HG03025 (cell line): ENCODE data around the gene BPIFB2.
"Not testable (repeated sequence)": the region's sequence is repeated elsewhere in the genome, so short reads cannot be mapped to it uniquely, and the experiment has no call there.

Experiments
- ATAC-seq: cut with Tn5 transposase; IDR thresholded peaks from one replicate; pipeline ENCODE4 v1.9.1; 2021; ENCODE audit warnings: mild to moderate bottlenecking, moderate library complexity; ENCODE audit not compliant: unreplicated experiment, low FRiP score

BPIFB2 gene

GRCh38 chr20:32970115-32970972 is 37.2 kb upstream of the BPIFB2 start:
- no peak for ATAC-seq

DNA sequence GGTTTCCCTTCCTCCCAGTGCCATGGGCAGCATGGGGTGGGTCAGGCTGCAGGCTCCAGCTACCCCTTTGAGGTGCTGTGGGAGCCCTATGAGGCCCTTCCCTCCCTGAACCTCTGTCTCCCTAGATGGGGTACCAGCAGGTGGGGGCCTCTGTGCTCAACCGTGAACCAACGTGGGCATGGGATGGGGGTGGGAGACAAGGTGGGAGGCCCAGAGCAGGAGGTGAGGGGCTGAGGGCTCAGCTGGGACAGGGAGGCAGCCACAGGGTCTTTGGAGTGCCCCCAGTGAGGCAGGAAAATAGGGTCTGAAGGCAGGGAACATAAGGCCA is 36.6 kb upstream of the BPIFB2 start:
- no peak for ATAC-seq

DNA sequence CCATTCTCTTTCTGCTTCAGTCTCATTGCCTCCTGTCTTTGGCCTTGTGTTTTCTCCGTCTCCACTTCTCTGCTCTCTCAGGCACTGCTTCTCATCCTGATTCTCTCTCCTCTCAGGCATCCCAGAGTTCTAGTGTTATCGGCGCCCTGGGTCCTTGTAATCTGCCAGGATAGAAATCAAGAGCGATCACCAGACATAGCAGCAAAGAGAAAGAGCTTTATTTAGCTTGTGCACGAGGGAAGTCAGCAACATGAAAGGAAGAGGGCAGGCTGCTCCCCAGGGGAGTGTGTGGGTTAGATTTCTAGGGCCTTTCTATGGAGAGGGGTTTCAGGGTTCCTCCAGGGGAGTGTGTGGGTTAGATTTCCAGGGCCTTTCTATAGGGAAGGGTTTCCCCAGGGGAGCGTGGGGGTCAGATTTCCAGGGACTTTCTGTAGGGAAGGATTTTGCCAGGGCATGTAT is 35.8 kb upstream of the BPIFB2 start:
- no peak for ATAC-seq

DNA sequence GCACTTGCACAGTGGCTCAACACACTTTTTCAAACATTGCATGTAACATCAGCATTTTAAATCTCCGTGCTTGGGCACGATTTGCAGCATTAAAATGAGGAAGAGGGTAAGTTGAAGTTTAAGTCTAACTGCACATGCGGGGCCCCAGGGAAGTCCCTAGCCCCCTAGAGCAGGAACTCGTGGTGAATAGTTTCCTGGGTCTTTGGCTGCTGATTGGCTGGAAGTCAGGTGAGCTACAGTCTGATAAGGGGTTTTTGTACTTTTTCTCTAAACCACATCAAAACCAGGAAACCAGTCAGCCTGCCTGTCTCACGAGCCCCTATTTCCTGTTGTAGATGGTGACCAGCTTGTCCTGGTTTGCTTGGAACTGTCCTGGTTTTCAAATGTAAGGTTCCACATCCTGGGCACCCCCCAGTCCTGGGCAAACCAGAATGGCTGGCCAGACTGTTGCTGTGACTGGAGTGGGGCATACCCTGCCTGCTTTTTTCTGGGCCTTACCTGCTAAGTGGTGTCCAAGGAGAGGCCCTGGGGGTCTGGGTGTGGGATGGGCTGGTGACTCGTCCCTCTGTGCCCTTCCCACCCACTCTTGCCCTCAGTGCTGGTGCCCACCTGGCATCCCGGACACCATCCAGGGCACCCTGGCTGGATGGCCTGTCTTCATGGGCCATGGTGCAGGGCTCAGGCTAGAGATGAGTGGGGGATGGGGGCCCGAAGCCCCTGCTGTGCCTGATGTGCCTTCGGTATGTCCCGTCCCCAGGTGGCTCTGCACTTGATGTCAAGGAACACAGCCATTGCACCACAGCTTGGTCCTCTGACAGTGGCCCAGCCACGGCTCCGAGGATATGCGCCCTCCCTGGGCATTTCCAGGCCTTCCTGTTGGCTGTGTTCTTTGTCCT is 35.1 kb upstream of the BPIFB2 start:
- ATAC-seq = no peak

DNA sequence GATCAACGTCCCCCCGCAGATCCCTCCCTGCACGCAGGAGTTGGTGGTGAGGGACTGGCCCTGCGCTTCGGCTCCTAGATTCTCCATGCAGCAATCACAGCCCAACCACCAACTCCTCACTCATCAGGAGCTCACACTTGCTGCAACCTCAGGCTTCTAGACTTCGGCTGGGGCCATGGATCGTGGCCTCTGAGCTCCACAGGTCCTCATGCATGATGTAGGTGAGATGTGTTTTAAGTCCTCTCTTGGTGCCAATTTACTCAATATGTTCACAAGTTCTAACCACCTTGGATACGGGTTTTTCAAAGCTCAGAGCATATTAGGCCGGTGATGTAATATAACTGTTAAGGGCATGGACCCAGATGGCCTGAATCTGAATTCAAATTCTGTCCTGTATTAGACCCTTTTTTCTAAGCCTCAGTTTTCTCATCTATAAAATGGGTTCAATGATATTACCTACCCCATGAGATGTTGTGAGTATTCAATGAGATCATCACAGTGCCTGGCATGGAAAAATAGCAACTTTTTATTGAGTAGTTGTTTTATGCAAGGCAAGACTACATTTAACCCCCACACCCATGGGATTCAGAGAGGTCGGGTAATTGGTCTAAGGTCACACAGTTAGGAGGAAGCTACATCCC is 34.3 kb upstream of the BPIFB2 start:
- ATAC-seq = no peak

DNA sequence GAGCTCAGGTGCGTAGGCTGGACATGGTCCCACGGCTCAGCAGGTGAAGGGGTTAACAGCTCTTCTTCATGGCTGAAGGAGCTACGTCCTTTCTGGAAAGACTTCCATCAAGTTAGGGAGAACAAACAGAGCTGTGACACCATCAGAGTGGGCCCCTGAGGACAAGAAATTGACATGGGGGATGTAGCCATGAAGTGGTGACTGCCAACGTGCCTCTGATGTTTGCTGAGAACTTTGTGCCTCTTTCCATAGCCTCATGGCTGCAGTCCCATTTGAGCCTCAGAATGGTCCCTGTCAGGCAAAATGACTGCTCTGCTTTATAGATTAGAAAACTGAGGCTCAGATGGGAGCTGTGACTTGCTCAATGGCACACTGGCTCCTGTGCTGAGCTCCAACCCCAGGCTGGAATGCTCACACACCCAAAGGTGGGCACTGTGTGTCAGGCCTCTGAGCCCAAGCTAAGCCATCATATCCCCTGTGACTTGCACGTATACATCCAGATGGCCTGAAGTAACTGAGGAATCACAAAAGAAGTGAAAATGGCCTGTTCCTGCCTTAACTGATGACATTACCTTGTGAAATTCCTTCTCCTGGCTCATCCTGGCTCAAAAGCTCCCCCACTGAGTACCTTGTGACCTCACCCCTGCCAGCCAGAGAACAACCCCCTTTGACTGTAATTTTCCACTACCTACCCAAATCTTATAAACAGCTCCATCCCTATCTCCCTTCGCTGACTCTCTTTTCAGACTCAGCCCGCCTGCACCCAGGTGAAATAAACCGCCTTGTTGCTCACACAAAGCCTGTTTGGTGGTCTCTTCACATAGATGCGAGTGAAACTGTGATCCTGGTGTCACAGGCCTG is 33.1 kb upstream of the BPIFB2 start:
- not testable (repeated sequence) for ATAC-seq

DNA sequence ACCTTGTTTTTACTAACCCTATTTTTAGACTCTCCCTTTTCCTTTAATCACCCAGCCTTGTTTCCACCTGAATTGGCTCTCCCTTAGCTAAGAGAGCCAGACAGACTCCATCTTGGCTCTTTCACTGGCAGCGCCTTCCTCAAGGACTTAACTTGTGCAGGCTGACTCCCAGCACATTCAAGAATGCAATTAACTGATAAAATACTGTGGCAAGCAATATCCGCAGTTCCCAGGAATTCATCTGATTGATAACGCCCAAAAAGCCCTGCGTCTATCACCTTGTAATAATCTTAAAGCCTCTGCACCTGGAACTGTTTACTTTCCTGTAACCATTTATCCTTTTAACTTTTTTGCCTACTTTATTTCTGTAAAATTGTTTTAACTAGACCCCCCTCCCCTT is 32.4 kb upstream of the BPIFB2 start:
- ATAC-seq = not testable (repeated sequence)

GRCh38 chr20:32975698-32976674 is 31.5 kb upstream of the BPIFB2 start:
- no peak for ATAC-seq

DNA sequence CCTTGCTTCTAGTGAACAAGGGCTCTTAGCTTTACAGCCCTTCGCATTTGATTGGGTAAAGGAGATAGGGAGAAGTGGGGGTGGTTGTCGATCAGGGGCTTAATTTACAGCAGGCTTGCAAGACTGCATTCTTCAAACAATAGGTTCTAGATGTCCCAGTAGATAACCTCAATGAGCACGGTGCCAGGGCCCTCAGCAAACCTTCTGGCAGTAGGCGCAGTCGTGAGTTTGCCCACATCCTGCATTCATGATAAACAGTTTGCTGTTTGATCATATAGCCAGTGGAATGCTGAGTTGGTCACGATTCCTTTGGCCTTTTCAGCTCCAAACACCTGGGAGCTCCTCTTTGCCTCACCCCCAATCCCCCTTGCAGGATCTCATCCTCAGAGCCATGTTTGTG is 30.8 kb upstream of the BPIFB2 start:
- no peak for ATAC-seq

DNA sequence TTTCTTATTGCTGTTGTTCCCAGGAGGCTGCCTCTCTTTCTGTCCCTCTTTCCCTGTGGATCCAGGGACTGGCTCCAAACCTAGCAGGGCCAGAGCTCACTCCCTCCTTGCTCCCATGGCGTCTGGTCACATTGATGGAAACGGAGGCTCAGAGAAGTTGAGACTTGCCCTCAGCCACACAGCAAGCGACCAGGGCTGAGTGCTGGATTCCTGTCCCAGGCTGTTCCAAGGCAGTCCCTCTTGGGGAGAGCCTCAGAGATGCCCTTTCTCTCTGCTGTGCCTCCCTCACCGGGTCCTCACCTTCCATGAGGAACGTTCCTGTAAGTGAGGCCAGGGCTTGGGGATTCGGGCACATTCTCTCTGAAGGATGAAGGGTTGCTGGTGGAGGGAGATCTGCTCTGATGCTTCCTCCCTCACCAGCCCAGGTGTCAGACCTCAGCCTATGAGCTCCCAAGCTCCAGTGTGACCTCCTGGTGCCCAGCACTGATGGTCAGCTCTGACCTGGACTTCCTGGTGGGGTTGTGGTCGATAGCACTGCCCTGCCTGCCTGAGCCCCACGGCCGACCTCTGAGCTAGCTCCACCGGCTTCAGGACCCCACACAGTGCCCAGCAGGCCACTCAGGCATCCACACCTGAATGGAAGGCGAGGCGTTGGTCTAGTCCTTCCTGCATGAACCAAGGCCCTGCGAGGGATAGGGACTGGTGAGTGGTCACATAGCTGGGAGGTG is 30.1 kb upstream of the BPIFB2 start:
- no peak for ATAC-seq

DNA sequence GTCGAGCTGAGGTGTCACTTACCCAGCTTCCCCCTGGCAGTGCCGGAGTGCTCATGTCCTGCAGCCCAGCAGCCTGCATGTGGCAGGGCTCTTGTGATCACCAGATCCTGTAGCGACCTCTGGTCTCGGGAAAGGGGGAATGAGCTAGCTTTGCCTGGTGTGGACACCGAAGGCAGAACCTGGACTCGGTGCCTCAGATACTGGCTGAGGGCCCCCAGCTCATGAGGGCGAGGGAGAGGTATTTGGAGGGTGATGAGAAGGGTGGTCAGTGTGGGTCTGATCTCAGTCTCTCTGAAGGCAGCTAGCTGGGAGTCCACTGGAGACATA is 29.5 kb upstream of the BPIFB2 start:
- no peak for ATAC-seq

GRCh38 chr20:32979201-32979998 is 28.1 kb upstream of the BPIFB2 start:
- ATAC-seq = no peak

DNA sequence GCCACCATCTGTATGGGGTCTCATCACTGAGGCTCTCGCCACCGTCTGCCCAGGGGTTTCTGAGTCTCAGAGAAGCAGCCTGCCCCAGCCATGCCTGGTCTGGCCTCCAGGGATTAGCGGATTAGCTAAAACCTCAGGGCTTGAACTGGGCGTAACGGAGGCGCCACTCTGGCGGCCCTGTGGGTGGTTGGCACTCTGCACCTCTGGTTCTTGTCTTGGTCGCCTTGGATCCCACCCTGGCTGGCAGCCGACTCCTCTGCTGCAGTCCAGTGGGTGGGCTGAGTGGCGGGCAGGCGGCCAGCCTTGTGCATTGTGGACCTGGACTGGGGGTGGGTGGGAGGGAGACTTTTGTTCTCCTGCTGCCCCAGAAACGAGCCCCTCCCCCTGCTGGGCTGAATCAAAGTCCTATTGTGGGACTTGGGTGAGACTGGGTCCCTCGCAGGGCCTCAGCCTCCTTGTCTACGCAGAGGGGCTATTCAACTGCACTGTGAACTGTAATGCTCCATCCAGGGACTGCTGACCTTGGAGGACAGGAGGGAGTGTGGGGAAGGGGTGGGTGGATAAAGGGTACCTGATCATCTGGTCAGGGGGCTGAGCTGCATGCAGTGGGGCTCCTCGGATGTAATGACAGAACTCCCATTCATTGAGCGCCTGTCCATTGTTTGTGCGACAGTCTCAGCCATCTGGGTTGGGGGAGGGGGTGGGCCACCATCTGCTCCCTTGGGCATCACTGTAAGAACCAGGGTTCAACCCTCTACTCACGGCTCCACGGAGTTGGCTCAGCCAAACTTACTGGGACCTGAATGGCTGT is 27.2 kb upstream of the BPIFB2 start:
- ATAC-seq = no peak

DNA sequence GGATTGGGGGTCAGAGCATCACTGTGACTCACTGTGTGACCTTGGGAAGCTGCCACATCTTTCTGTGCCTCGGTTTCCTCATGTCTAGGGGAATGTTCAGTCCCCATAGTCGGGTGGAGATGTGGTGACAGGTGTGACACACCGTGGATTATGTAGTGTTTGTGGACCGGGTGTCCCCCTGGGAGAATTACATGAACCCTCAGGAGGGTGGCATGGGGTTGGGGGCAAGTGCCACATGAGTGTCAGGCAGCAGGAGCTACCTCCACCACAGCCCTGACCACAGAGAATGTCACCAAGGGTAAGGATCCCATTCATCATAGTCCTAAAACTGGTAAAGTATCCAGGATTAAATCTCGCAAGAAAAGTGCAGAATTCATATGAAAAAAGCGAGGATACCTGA is 26.5 kb upstream of the BPIFB2 start:
- no peak for ATAC-seq

DNA sequence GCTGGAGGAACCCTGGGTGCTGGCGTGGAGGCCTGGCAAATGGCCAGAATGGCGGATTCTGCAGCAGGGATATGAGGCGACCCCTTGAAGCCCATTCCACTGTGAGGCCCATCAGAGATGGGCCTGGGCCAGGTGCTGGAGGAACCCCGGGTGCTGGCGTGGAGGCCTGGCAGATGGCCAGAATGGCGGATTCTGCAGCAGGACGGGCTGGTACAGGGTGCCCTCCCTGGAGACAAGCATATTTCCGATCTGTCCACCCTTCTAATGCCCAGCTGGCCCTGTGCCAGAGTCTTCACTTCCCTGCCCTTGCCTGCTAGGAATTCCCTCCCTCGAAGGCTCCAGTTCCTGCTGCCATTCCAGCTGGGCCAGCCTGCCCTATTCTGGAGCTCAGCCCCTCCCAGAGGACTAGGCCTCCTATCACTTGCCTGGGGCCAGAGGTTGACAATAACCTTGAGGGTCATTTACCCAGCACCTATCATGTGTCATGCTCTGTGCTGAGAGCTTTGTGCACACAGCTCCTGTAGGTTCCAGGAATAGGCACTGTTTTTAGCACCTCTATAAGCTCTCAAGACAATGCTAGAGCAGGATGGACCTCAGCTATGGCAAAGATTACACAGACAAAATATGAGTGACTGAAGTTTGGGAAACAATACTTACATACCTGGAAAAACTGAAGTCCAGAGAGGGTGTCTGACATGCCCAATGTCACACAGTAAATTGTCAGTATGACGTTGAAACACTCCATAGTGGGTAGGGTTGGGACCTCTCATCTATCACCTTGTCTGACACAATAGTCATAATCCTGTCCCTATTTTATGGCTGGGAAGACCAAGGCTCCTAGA is 24.7 kb upstream of the BPIFB2 start:
- ATAC-seq = no peak

DNA sequence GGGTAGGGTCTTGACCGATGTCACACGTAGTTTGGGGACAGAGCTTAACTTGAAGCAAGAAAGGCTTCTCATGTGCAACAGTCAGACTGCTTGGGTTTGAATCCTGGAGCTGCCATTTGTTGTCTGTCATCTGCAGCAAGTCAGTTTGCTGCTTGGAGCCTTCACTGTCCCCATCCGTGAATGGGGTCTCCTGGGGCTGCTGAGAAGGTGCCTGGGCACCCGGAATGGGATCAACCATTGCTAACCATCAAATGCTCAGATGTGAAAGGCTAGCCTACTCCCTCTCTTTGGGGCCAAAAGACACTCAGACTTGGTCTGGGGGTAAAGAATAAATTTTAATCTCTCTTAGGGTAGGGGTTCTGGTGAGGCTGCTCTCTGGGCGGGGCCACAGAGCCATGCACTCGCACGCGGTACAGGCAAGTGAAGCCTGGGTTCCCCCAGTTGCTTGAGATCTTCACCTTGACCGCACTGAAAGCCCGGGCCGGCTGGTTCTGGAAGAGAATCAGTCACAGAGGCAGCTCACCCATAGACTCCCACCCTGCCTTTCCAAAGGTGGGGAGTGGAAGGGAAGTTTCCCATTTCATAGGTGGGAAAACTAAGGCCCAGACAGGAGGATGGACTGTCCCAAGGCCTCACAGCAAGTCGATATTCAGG is 23.9 kb upstream of the BPIFB2 start:
- ATAC-seq = no peak
